Nephron (organoid): ENCODE measurements around the gene MACC1.

ENCODE experiments used
- H3K27ac Mint-ChIP-seq, 3 experiments: 2 replicates each; pipeline ENCODE4 v1.8.0; 2020; ENCODE audit warnings: mixed read lengths in 3 of 3, mild to moderate bottlenecking in 2 of 3, moderate library complexity in 1 of 3
- H3K27me3 Mint-ChIP-seq: 2 replicates; pipeline ENCODE4 v1.8.0; 2021; ENCODE audit warnings: low read depth, mild to moderate bottlenecking, moderate library complexity, mixed read lengths
- H3K36me3 Mint-ChIP-seq: 2 replicates; pipeline ENCODE4 v1.8.0; 2020; ENCODE audit warnings: low read depth, mixed read lengths
- H3K4me1 Mint-ChIP-seq: 2 replicates; pipeline ENCODE4 v1.8.0; 2020; ENCODE audit warnings: mixed read lengths
- H3K4me3 Mint-ChIP-seq, 3 experiments: 2 replicates each; pipeline ENCODE4 v1.8.0; 2020; ENCODE audit warnings: mild to moderate bottlenecking in 3 of 3, mixed read lengths in 3 of 3, moderate library complexity in 2 of 3
- H3K9me3 Mint-ChIP-seq: 2 replicates; pipeline ENCODE4 v1.8.0; 2020; ENCODE audit warnings: mixed read lengths
- CTCF ChIP-seq, 3 experiments: fragments of 200-600 bp; sonication (generic); IDR thresholded peaks; one replicate each; pipeline ENCODE4 v1.5.0; 2021; ENCODE audit warnings: antibody characterized with exemption in 3 of 3; ENCODE audit not compliant: unreplicated experiment in 3 of 3

The MACC1 gene

GRCh38 chr7:20114468-20114867 lies 102.7 kb downstream of the MACC1 start:
- Mint-ChIP-seq H3K4me3 (no peak overlapping the region), H3K4me1 (peaks cover 5% of the 10 kb centered on the region)
- TF ChIP-seq CTCF (IDR thresholded peaks at IDR 0.05; ENCODE audit: unreplicated experiment in 3 of 3) = no peak

GRCh38 chr7:20113427-20114027 lies 103.7 kb downstream of the MACC1 start:
- Mint-ChIP-seq H3K27ac (no peak overlapping the region), H3K9me3 (no peaks in the 10 kb centered on the region), H3K4me3 (no peak overlapping the region), H3K27me3 (no peaks in the 10 kb centered on the region), H3K4me1 (peaks cover 5% of the 10 kb centered on the region), H3K36me3 (no peaks in the 10 kb centered on the region)
- TF ChIP-seq CTCF (IDR thresholded peaks at IDR 0.05; ENCODE audit: unreplicated experiment in 3 of 3) = no peak

More at GRCh38 chr7:20114468-20114867, 102.7 kb downstream of the MACC1 start:
- no peaks in the 10 kb centered on the region for H3K9me3 Mint-ChIP-seq
- H3K27me3 Mint-ChIP-seq = peaks cover 3% of the 10 kb centered on the region
- no peaks in the 10 kb centered on the region for H3K36me3 Mint-ChIP-seq
- no peak overlapping the region for H3K27ac Mint-ChIP-seq

GRCh38 chr7:20112696-20113095 lies 104.5 kb downstream of the MACC1 start:
- no peaks in the 10 kb centered on the region for H3K9me3 Mint-ChIP-seq
- no peak overlapping the region for H3K4me3 Mint-ChIP-seq
- no peak for TF ChIP-seq CTCF (IDR thresholded peaks at IDR 0.05; ENCODE audit: unreplicated experiment in 3 of 3)
- no peaks in the 10 kb centered on the region for H3K27me3 Mint-ChIP-seq
- H3K4me1 Mint-ChIP-seq = peaks cover 5% of the 10 kb centered on the region
- H3K36me3 Mint-ChIP-seq = no peaks in the 10 kb centered on the region
- H3K27ac Mint-ChIP-seq = no peak overlapping the region

- Mint-ChIP-seq H3K27me3 (no peaks in the 10 kb centered on the region), H3K27ac (no peak overlapping the region), H3K4me3 (no peak overlapping the region), H3K36me3 (no peaks in the 10 kb centered on the region), H3K9me3 (no peaks in the 10 kb centered on the region), H3K4me1 (peaks cover 1% of the 10 kb centered on the region)
- no peak for TF ChIP-seq CTCF (IDR thresholded peaks at IDR 0.05; ENCODE audit: unreplicated experiment in 3 of 3)
Observed at GRCh38 chr7:20111821-20112542, 105.2 kb downstream of the MACC1 start.

GRCh38 chr7:20107582-20107981 lies 109.6 kb downstream of the MACC1 start:
- H3K36me3 Mint-ChIP-seq = no peaks in the 10 kb centered on the region
- H3K27ac Mint-ChIP-seq = no peak overlapping the region
- H3K4me3 Mint-ChIP-seq = no peak overlapping the region
- no peaks in the 10 kb centered on the region for H3K4me1 Mint-ChIP-seq
- no peak for TF ChIP-seq CTCF (IDR thresholded peaks at IDR 0.05; ENCODE audit: unreplicated experiment in 3 of 3)
- no peaks in the 10 kb centered on the region for H3K27me3 Mint-ChIP-seq
- H3K9me3 Mint-ChIP-seq = no peaks in the 10 kb centered on the region

GRCh38 chr7:20104696-20105095 lies 112.5 kb downstream of the MACC1 start:
- Mint-ChIP-seq H3K4me1 (no peaks in the 10 kb centered on the region), H3K9me3 (no peaks in the 10 kb centered on the region), H3K4me3 (no peak overlapping the region), H3K36me3 (no peaks in the 10 kb centered on the region), H3K27ac (no peak overlapping the region), H3K27me3 (no peaks in the 10 kb centered on the region)
- TF ChIP-seq CTCF (IDR thresholded peaks at IDR 0.05; ENCODE audit: unreplicated experiment in 3 of 3) = no peak
